Measurements from ENCODE around the gene MIA2.
"Not testable (repeated sequence)": the region's sequence is repeated elsewhere in the genome, so short reads cannot be mapped to it uniquely, and the experiment has no call there.

MIA2 gene, protein sequence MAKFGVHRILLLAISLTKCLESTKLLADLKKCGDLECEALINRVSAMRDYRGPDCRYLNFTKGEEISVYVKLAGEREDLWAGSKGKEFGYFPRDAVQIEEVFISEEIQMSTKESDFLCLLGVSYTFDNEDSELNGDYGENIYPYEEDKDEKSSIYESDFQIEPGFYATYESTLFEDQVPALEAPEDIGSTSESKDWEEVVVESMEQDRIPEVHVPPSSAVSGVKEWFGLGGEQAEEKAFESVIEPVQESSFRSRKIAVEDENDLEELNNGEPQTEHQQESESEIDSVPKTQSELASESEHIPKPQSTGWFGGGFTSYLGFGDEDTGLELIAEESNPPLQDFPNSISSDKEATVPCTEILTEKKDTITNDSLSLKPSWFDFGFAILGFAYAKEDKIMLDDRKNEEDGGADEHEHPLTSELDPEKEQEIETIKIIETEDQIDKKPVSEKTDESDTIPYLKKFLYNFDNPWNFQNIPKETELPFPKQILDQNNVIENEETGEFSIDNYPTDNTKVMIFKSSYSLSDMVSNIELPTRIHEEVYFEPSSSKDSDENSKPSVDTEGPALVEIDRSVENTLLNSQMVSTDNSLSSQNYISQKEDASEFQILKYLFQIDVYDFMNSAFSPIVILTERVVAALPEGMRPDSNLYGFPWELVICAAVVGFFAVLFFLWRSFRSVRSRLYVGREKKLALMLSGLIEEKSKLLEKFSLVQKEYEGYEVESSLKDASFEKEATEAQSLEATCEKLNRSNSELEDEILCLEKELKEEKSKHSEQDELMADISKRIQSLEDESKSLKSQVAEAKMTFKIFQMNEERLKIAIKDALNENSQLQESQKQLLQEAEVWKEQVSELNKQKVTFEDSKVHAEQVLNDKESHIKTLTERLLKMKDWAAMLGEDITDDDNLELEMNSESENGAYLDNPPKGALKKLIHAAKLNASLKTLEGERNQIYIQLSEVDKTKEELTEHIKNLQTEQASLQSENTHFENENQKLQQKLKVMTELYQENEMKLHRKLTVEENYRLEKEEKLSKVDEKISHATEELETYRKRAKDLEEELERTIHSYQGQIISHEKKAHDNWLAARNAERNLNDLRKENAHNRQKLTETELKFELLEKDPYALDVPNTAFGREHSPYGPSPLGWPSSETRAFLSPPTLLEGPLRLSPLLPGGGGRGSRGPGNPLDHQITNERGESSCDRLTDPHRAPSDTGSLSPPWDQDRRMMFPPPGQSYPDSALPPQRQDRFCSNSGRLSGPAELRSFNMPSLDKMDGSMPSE (N-terminal part only)

DNA sequence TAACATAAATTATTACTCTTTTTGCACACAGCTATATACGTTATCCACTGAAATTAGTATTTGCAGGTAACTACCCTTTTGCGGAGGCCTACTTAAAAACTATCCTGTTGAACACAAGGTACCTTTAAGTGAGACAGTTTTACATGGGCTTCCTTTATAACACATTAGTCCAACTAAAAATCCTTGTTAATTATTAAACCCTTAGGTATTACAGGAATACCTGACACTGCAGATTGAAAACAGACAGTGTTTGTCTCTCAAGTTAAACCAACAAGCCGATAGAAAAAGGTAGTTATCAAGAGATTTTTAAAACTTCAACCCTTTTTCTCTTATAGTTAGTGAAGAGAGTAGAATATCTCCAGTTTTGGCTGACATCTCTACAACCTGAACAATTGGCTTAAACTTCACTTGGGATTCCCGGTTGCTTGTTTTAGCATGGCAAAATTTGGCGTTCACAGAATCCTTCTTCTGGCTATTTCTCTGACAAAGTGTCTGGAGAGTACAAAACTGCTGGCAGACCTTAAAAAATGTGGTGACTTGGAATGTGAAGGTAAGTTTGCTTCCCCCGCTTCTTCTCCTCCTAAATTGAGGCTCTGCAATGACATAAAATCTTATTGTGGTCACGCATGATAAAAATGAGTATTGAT lies at the start of gene MIA2:
TSS of gene MIA2 (plus strand) at position 236 of the 647 bp plus-strand sequence. CDS start at position 436, 200 bp downstream.
- H3K27me3 ChIP-seq (ENCODE audit: control insufficient read depth, insufficient read depth, low read length), result no peaks in the 10 kb centered on the region
- H3K4me3 ChIP-seq (ENCODE audit: low read length), result peak within 1 kb of the TSS; percentile 2
- H3K9me3 ChIP-seq (ENCODE audit: control insufficient read depth, low read length), result no peaks in the 10 kb centered on the region
- no peaks in the 10 kb centered on the region for H3K36me3 ChIP-seq (ENCODE audit: control insufficient read depth, insufficient read depth, low read length)
- H3K9ac ChIP-seq (ENCODE audit: low read length), result peak within 1 kb of the TSS; percentile 72
- H3K4me1 ChIP-seq (ENCODE audit: control insufficient read depth, insufficient read depth, low read length), result peaks cover 6% of the 10 kb centered on the region

DNA sequence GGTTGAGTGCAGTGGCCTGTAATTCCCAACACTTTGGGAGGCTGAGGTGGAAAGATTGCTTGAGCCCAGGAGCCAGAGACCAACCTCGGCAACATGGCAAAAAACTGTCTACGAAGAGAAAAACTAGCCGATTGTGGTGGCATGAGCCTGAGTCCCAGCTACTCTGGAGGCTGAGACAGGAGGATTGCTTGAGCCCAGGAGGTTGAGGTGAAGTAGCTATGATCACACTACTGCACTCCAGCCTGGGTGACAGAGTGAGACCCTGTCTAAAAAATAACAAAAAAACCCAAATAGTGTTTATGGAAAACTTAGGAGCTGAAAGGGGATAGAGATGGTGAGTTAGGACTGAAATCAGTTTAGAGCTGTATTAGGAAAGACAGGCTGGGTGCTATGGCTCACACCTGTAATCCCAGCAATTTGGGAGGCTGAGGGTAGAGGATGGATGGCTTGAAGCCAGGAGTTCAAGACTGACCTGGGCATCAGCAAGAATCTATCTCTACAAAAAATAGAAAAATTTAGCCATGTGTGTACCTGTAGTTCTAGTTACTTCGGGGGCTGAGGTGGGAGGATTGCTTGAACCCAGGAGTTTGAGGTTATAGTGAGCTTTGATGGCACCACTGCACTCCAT lies 49.0 kb upstream of the MIA2 start:
- Histone ChIP-seq H3K9ac (ENCODE audit: low read length) (no peak overlapping the region), H3K4me3 (ENCODE audit: low read length) (no peak overlapping the region), H3K9me3 (ENCODE audit: control insufficient read depth, low read length) (no peaks in the 10 kb centered on the region), H3K27me3 (ENCODE audit: control insufficient read depth, insufficient read depth, low read length) (no peaks in the 10 kb centered on the region), H3K4me1 (ENCODE audit: control insufficient read depth, insufficient read depth, low read length) (peaks cover 7% of the 10 kb centered on the region), H3K36me3 (ENCODE audit: control insufficient read depth, insufficient read depth, low read length) (peaks cover 8% of the 10 kb centered on the region)

DNA sequence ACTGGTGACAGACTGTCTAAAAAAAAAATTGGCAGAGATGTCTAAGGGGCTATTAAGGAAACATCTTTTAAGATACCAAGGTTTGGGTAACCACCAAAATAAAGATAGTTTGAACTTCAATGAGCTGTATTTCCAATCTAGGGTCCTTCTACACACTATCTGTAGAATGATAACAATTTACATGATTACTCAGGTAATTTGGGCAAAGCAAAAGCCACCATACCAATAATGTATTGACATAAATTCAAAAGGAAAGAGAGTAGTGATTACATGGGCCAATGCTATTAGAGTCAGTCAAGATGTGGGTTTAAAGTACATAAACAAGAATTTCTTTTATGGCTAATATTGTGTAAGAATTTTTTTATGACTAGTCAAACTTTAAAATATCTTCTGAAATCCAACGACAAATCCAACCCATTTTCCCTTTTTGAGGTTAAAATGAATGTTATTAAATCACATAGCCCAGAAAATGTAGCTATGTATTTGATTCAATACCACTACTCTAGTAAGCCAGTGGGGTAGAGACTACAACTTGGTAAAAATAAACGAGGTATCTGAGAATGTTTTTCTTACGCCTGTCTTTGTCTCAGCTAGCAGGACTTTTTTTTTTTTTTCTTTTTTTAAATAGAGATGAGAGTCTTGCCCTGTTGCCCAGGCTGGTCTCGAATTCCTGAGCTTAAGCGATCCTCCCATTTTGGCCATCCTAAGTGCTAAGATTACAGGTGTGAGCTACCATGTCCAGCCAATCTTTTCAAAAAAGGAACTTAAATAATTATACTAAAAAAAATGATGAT lies 48.3 kb upstream of the MIA2 start:
- H3K27me3 ChIP-seq (ENCODE audit: control insufficient read depth, insufficient read depth, low read length), result no peaks in the 10 kb centered on the region
- peaks cover 8% of the 10 kb centered on the region for H3K36me3 ChIP-seq (ENCODE audit: control insufficient read depth, insufficient read depth, low read length)
- peaks cover 7% of the 10 kb centered on the region for H3K4me1 ChIP-seq (ENCODE audit: control insufficient read depth, insufficient read depth, low read length)
- H3K4me3 ChIP-seq (ENCODE audit: low read length), result no peak overlapping the region
- no peak overlapping the region for H3K9ac ChIP-seq (ENCODE audit: low read length)
- no peaks in the 10 kb centered on the region for H3K9me3 ChIP-seq (ENCODE audit: control insufficient read depth, low read length)

DNA sequence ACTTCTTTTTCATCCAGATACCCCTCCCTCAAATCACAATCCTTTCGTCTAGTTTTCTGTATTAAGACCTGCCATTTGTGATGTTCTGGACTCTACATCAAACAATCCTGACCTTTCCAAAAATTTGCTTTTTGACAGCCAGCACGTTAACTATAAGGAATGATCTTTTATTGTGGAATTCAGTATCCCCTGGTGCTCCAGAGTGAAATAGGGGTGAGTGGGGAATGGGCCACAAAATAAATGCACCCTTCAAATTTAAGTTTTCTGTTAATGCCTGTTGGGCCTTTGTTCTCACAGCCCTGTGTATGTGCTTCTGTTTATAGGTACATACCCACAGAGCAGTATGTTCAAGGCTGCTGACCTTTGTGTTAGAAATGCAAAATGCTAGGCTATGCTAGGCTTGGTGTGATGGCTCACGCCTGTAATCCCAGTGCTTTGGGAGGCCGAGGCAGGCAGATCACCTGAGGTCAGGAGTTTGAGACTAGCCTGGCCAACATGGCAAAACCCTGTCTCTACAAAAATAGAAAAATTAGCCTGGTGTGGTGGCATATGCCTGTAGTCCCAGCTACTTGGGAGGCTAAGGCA lies 46.7 kb upstream of the MIA2 start:
- Histone ChIP-seq H3K4me1 (ENCODE audit: control insufficient read depth, insufficient read depth, low read length) (no peaks in the 10 kb centered on the region), H3K27me3 (ENCODE audit: control insufficient read depth, insufficient read depth, low read length) (no peaks in the 10 kb centered on the region), H3K36me3 (ENCODE audit: control insufficient read depth, insufficient read depth, low read length) (no peaks in the 10 kb centered on the region), H3K9ac (ENCODE audit: low read length) (no peak overlapping the region), H3K9me3 (ENCODE audit: control insufficient read depth, low read length) (no peaks in the 10 kb centered on the region), H3K4me3 (ENCODE audit: low read length) (no peak overlapping the region)

DNA sequence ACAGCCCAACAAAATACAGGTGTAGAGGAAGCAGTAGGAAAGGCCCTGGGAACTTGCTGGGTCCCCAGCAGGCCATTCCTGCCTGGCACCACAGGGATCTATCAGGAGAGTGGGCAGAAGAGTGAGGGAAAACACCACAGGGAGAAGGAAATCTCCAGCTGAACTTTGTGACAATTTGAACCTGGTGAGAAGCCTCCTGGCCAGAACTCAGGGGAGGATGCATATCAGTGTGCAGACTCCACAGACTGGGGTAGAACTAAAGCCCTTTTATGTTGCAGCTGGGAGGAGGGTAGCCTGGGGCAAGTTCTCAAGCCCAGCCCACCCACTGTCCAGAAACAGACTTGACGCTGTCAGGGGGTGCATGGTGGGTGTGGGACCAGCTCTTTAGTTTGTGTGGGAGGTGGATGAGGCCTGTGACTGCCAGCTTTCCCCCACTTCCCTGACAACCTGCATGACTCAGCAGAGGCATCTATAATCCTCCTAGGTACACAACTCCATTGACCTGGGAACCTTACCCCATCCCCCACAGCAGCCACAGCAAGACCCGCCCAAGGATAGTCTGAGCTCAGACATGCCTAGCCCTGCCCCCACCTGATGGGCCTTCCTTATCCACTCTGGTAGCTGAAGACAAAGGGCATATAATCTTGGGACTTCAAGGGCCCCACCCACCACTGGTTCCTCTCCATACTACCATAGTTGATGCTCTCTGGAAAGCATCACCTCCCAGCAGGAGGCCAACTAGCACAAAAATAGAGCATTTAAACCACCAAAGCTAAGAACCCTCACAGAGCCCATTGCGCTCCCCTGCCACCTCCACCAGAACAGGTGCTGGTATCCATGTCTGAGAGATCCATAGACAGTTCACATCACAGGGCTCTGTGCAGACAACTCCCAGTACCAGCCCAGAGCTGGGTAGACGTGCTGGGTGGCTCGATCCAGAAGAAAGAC lies 29.8 kb upstream of the MIA2 start:
- Histone ChIP-seq H3K9ac (ENCODE audit: low read length) (no peak overlapping the region), H3K4me1 (ENCODE audit: control insufficient read depth, insufficient read depth, low read length) (peaks cover 14% of the 10 kb centered on the region), H3K4me3 (ENCODE audit: low read length) (no peak overlapping the region), H3K27me3 (ENCODE audit: control insufficient read depth, insufficient read depth, low read length) (no peaks in the 10 kb centered on the region), H3K9me3 (ENCODE audit: control insufficient read depth, low read length) (no peaks in the 10 kb centered on the region), H3K36me3 (ENCODE audit: control insufficient read depth, insufficient read depth, low read length) (no peaks in the 10 kb centered on the region)

DNA sequence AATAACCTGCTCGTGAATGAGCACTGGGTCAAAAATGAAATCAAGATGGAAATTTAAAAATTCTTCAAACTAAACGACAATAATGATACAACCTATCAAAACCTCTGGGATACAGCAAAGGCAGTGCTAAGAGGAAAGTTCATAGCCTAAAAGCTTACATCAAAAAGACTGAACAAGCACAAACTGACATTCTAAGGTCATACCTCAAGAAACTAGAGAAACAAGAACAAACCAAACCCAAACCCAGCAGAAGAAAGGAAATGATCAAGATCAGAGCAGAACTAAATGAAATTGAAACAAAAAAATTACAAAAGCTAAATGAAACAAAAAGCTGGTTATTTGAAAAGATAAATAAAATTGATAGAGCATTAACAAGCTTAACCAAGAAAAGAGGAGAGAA lies 26.3 kb upstream of the MIA2 start:
- H3K36me3 ChIP-seq (ENCODE audit: control insufficient read depth, insufficient read depth, low read length); H3K4me3 ChIP-seq (ENCODE audit: low read length): not testable (repeated sequence)
- peaks cover 14% of the 10 kb centered on the region for H3K4me1 ChIP-seq (ENCODE audit: control insufficient read depth, insufficient read depth, low read length)

DNA sequence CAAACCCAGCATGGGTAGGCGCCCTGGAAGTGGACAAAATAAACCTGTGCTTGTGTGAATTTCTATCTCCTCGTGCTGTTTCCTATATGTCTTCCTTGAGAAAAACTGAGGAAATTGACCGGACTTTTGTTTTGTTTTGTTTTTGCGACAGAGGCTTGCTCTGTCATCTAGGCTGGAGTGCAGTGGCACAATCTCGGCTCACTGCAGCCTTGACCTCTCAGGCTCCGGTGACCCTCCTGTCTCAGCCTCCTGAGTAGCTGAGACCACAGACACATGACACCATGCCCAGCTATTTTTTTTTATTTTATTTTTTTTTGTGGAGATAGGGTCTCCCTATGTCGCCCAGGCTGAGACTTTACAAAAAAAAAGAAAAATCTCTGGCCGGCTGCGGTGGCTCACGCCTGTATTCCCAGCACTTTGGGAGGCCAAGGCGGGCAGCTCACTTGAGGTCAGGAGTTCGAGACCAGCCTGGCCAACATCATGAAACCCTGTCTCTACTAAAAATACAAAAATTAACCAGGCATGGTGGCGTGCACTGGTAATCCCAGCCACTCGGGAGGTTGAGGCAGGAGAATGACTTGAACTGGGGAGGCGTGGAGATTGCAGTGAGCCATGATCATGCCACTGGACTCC lies 22.5 kb upstream of the MIA2 start:
- Histone ChIP-seq H3K9ac (ENCODE audit: low read length) (no peak overlapping the region), H3K27me3 (ENCODE audit: control insufficient read depth, insufficient read depth, low read length) (no peaks in the 10 kb centered on the region), H3K9me3 (ENCODE audit: control insufficient read depth, low read length) (no peaks in the 10 kb centered on the region), H3K36me3 (ENCODE audit: control insufficient read depth, insufficient read depth, low read length) (no peaks in the 10 kb centered on the region), H3K4me3 (ENCODE audit: low read length) (no peak overlapping the region), H3K4me1 (ENCODE audit: control insufficient read depth, insufficient read depth, low read length) (no peaks in the 10 kb centered on the region)

More for the DNA sequence above, 26.3 kb upstream of the MIA2 start:
- H3K9ac ChIP-seq (ENCODE audit: low read length); H3K27me3 ChIP-seq (ENCODE audit: control insufficient read depth, insufficient read depth, low read length); H3K9me3 ChIP-seq (ENCODE audit: control insufficient read depth, low read length): not testable (repeated sequence)

DNA sequence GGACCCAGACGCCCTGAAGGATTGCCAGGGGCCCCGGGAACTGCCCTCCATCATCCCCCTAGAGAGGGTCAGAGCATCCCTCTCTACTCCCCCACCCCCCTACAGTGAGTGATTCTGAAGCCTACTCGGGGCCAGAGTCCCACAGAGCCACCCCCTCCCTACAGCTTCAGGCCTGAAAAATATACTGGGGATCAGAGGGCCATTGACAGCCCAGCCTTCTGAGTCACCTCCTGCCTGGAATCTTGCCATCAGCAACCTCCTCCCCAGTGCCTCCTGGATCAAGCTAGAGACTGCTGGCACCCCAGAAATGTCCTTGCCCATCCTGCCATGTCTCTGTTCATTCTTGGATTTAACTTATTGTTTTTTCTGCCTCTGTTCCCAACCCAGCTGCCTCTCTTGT lies 21.7 kb upstream of the MIA2 start:
- Histone ChIP-seq H3K9ac (ENCODE audit: low read length) (no peak overlapping the region), H3K4me1 (ENCODE audit: control insufficient read depth, insufficient read depth, low read length) (peaks cover 3% of the 10 kb centered on the region), H3K9me3 (ENCODE audit: control insufficient read depth, low read length) (no peaks in the 10 kb centered on the region), H3K27me3 (ENCODE audit: control insufficient read depth, insufficient read depth, low read length) (no peaks in the 10 kb centered on the region), H3K36me3 (ENCODE audit: control insufficient read depth, insufficient read depth, low read length) (no peaks in the 10 kb centered on the region), H3K4me3 (ENCODE audit: low read length) (no peak overlapping the region)

DNA sequence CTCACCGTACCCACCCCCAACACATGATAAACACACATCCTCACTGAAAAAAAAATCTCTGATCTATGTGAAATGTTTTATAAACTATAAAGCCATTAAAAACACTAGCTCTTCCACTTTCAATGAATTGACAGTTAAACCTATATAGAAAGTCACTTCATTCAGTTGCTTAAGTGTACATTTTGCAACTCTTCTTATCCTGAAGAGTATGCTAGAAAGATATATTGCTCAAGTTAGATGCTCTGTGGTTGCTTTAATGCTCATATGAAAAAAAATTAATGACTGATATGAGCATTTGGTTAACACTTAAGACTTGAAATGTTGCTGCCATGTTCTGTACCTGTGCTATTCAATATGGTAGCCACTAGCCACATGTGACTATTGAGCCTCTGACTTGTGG lies 21.0 kb upstream of the MIA2 start:
- peaks cover 8% of the 10 kb centered on the region for H3K4me1 ChIP-seq (ENCODE audit: control insufficient read depth, insufficient read depth, low read length)
- no peaks in the 10 kb centered on the region for H3K9me3 ChIP-seq (ENCODE audit: control insufficient read depth, low read length)
- H3K27me3 ChIP-seq (ENCODE audit: control insufficient read depth, insufficient read depth, low read length), result no peaks in the 10 kb centered on the region
- no peaks in the 10 kb centered on the region for H3K36me3 ChIP-seq (ENCODE audit: control insufficient read depth, insufficient read depth, low read length)
- no peak overlapping the region for H3K9ac ChIP-seq (ENCODE audit: low read length)
- no peak overlapping the region for H3K4me3 ChIP-seq (ENCODE audit: low read length)
